IPS DF 6.9 (cell line): ENCODE data around the gene SNX25.
"Not testable (repeated sequence)": the region's sequence is repeated elsewhere in the genome, so short reads cannot be mapped to it uniquely, and the experiment has no call there.

Experiments
- DNase-seq: peaks from one replicate; pipeline ENCODE4 v3.0.0-alpha.2; 2013; ENCODE audit warnings: low read depth, low spot score
- H3K27ac ChIP-seq: one replicate; pipeline ENCODE4 v1.5.1; 2013; ENCODE audit warnings: low read length, control low read depth
- H3K27me3 ChIP-seq: 2 replicates; pipeline ENCODE4 v1.6.1; 2013; ENCODE audit warnings: mild to moderate bottlenecking, low read length; ENCODE audit not compliant: control insufficient read depth, insufficient read depth
- H3K36me3 ChIP-seq: 2 replicates; pipeline ENCODE4 v1.6.1; 2013; ENCODE audit warnings: low read length; ENCODE audit not compliant: control insufficient read depth, insufficient read depth
- H3K4me1 ChIP-seq: 2 replicates; pipeline ENCODE4 v1.6.1; 2013; ENCODE audit warnings: low read length; ENCODE audit not compliant: control insufficient read depth, insufficient read depth
- H3K4me3 ChIP-seq: 2 replicates; pipeline ENCODE4 v1.5.1; 2013; ENCODE audit warnings: mild to moderate bottlenecking, low read length
- H3K9me3 ChIP-seq: 2 replicates; pipeline ENCODE4 v1.6.1; 2013; ENCODE audit warnings: low read length, inconsistent platforms; ENCODE audit not compliant: control insufficient read depth, insufficient read depth
- WGBS: extraction: QIAGEN DNeasy Blood & Tissue Kit; methylation state at CpG from one replicate; pipeline ENCODE4 v1.1.7; 2013; ENCODE audit warnings: mixed read lengths, missing lambda C conversion rate; ENCODE audit not compliant: insufficient read length, insufficient coverage; 5-methylcytosine and 5-hydroxymethylcytosine counted together

SNX25 gene

GRCh38 chr4:185298728-185299430 is 89.5 kb downstream of the SNX25 start:
- Histone ChIP-seq H3K9me3 (no peaks in the 10 kb centered on the region), H3K4me3 (no peak overlapping the region), H3K27me3 (no peaks in the 10 kb centered on the region), H3K27ac (no peak overlapping the region), H3K4me1 (no peaks in the 10 kb centered on the region), H3K36me3 (no peaks in the 10 kb centered on the region)
- DNase-seq: no peak
- whole genome bisulfite sequencing: no CpG with 5 or more reads among the region's 12 CpGs

- no peak for DNase-seq
- Histone ChIP-seq H3K27me3 (no peaks in the 10 kb centered on the region), H3K36me3 (0 out of 2 replicates have a peak, but pooled peaks cover 4% of the 10 kb centered on the region), H3K9me3 (no peaks in the 10 kb centered on the region), H3K27ac (no peak overlapping the region), H3K4me3 (no peak overlapping the region), H3K4me1 (peaks cover 9% of the 10 kb centered on the region)
- WGBS: no CpG with 5 or more reads among the region's 4 CpGs
Observed at GRCh38 chr4:185304541-185304940, 95.1 kb downstream of the SNX25 start.

- Histone ChIP-seq H3K9me3 (no peaks in the 10 kb centered on the region), H3K27me3 (no peaks in the 10 kb centered on the region), H3K4me1 (peaks cover 9% of the 10 kb centered on the region), H3K27ac (no peak overlapping the region), H3K4me3 (no peak overlapping the region), H3K36me3 (0 out of 2 replicates have a peak, but pooled peaks cover 4% of the 10 kb centered on the region)
- no CpG with 5 or more reads among the region's 5 CpGs for WGBS
- no peak for DNase-seq
Observed at GRCh38 chr4:185304944-185305690, 95.7 kb downstream of the SNX25 start.

- Histone ChIP-seq H3K4me1 (peaks cover 9% of the 10 kb centered on the region), H3K27me3 (no peaks in the 10 kb centered on the region), H3K9me3 (no peaks in the 10 kb centered on the region), H3K4me3 (no peak overlapping the region), H3K27ac (no peak overlapping the region), H3K36me3 (0 out of 2 replicates have a peak, but pooled peaks cover 4% of the 10 kb centered on the region)
- DNase-seq: no peak
- WGBS: no CpG with 5 or more reads among the region's 7 CpGs
Observed at GRCh38 chr4:185305979-185306442, 96.6 kb downstream of the SNX25 start.

- 0 out of 2 replicates have a peak, but pooled peaks cover 4% of the 10 kb centered on the region for H3K36me3 ChIP-seq
- DNase-seq: no peak
- H3K27me3 ChIP-seq: no peaks in the 10 kb centered on the region
- peaks cover 9% of the 10 kb centered on the region for H3K4me1 ChIP-seq
- no peaks in the 10 kb centered on the region for H3K9me3 ChIP-seq
- H3K4me3 ChIP-seq: no peak overlapping the region
- H3K27ac ChIP-seq: no peak overlapping the region
- WGBS: no CpG with 5 or more reads among the region's 5 CpGs
Observed at GRCh38 chr4:185307136-185307950, 97.9 kb downstream of the SNX25 start.

DNA sequence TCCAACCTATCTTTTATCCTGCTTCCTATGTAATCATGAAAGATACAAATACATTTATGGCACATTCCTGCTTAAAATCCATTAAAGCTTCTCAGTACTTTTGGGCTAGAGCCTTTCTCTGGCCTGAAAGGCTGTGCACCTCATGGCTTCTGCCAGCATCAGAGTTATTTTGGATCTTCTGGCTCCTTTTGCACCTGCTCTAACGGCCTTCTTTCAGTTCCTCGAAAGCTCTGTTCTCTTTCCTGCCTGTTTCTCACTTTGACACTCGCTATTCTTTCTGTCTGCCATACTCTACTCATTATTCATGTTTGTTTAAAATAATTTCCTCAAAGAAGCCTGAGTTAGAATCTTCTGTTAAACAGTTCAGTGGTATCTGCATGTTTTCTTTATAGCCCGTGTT is 100.4 kb downstream of the SNX25 start:
- 0 out of 2 replicates have a peak, but pooled peaks cover 4% of the 10 kb centered on the region for H3K36me3 ChIP-seq
- no CpG with 5 or more reads among the region's 4 CpGs for WGBS

DNA sequence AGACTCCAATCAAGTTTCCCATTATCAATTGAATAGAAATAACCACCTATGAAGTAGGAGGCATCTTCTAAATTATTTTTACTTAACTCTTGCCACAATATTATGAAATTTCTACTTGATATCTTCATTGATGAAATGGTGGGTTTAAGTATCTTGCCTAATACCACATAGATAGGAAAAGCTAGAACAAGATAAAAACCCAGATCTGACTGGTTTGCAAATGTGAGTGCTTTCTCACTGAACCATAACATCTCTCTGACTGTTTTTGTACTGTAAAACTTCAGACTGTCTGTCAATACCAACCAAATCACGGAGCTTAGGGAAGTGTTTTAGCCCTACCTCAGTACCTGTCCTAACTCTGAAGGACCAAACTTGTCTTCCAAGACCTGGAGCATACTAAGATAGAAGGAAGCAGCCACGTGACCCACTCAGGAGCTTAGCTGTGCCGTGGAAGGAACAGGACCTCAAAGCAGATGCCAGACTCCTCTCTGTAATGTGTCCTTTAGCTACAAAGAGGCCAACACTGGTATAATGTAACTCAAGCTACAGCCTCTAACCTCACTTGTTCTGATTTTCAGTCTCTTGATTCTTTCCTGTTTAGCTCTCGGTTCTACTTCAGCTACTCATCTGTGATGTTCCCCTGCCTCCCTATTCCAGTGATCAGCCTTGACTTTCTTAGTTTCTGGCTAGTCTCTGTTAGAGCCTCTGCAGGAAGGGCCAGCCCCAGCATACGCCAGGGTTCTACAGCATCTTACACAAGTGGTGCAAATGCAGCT is 101.9 kb downstream of the SNX25 start:
- Histone ChIP-seq H3K27ac (no peak overlapping the region), H3K9me3 (no peaks in the 10 kb centered on the region), H3K4me3 (no peak overlapping the region), H3K4me1 (peaks cover 2% of the 10 kb centered on the region; the same call in 1 of the 2 replicates), H3K36me3 (0 out of 2 replicates have a peak, but pooled peaks cover 4% of the 10 kb centered on the region), H3K27me3 (no peaks in the 10 kb centered on the region)
- DNase-seq: no peak
- WGBS: no CpG with 5 or more reads among the region's 5 CpGs

More for the DNA sequence above, 100.4 kb downstream of the SNX25 start:
- H3K4me1 ChIP-seq: peaks cover 8% of the 10 kb centered on the region
- H3K4me3 ChIP-seq: no peak overlapping the region
- no peak for DNase-seq
- H3K9me3 ChIP-seq: no peaks in the 10 kb centered on the region
- no peak overlapping the region for H3K27ac ChIP-seq
- no peaks in the 10 kb centered on the region for H3K27me3 ChIP-seq

DNA sequence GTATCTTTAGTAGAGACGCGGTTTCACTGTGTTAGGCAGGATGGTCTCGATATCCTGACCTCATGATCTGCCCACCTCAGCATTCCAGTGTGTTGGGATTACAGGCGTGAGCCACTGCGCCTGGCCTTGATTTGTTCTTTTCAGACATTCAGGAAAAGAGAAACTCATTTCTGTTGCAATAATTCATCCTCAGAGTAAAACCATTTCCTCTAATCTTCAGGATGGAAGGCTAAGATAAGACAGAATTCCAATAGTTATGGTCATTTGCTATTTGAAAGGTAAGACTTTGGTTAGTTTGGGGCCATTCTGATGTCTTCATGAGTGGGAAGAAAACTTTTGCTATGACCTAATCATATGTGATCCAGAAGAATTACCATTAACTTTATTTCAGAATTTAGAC is 103.3 kb downstream of the SNX25 start:
- Histone ChIP-seq H3K36me3 (0 out of 2 replicates have a peak, but pooled peaks cover 4% of the 10 kb centered on the region), H3K4me1 (no peaks in the 10 kb centered on the region; the same call in 1 of the 2 replicates), H3K27me3 (no peaks in the 10 kb centered on the region), H3K27ac (no peak overlapping the region), H3K9me3 (no peaks in the 10 kb centered on the region), H3K4me3 (no peak overlapping the region)
- no peak for DNase-seq
- no CpG with 5 or more reads among the region's 5 CpGs for WGBS

GRCh38 chr4:185317462-185317861 is 108.1 kb downstream of the SNX25 start:
- not testable (repeated sequence) for H3K4me3 ChIP-seq, H3K27me3 ChIP-seq, H3K4me1 ChIP-seq, DNase-seq, H3K36me3 ChIP-seq, H3K27ac ChIP-seq, H3K9me3 ChIP-seq
- no CpG with 5 or more reads among the region's 3 CpGs for WGBS
